ENCODE measurements around the gene ZSWIM6. TPM values are rescaled to one million over a fixed set of nuclear protein-coding genes. Genes with fewer than 3 reads are reported as not detected.

Gene ZSWIM6
- total and polyA plus RNA-seq, 2 donors: 3.7 to 9.0 TPM

GRCh38 chr5:61333954-61334867 is 2.2 kb downstream of the ZSWIM6 start:
- H3K36me3 ChIP-seq (ENCODE audit: control insufficient read depth in 2 of 2, insufficient read depth in 2 of 2, low read length in 1 of 2): no peaks in the 10 kb centered on the region
- H3K27ac ChIP-seq (ENCODE audit: low read depth in 1 of 2, low read length in 1 of 2): no peak overlapping the region
- peaks cover 16 to 17% of the 10 kb centered on the region in 2 donors for H3K4me1 ChIP-seq (ENCODE audit: control insufficient read depth in 2 of 2, insufficient read depth in 2 of 2, low read length in 2 of 2)
- H3K9me3 ChIP-seq (ENCODE audit: control insufficient read depth in 2 of 2, insufficient read depth in 1 of 2, low read length in 1 of 2): no peaks in the 10 kb centered on the region
- H3K27me3 ChIP-seq (ENCODE audit: control insufficient read depth in 2 of 2, insufficient read depth in 1 of 2, low read length in 1 of 2): peaks cover 30 to 45% of the 10 kb centered on the region in 2 donors
- peak in 1 of 9 donors; percentile 42 for DNase-seq (ENCODE audit: low read depth in 6 of 9, low spot score in 9 of 9)
- peak overlapping the region; percentile 68 to 91 for H3K4me3 ChIP-seq (ENCODE audit: low read length in 2 of 2)
- 39% methylated on average over 17 of the region's 17 CpGs for WGBS

GRCh38 chr5:61334868-61335615 is 3.0 kb downstream of the ZSWIM6 start:
- peak overlapping the region in 1 of 2 donors; percentile 9 for H3K4me3 ChIP-seq (ENCODE audit: low read length in 2 of 2)
- H3K27ac ChIP-seq (ENCODE audit: low read depth in 1 of 2, low read length in 1 of 2): no peak overlapping the region
- 92% methylated on average over 10 of the region's 10 CpGs for WGBS
- no peak for DNase-seq (ENCODE audit: low read depth in 6 of 9, low spot score in 9 of 9)
- peaks cover 24 to 37% of the 10 kb centered on the region in 2 donors for H3K27me3 ChIP-seq (ENCODE audit: control insufficient read depth in 2 of 2, insufficient read depth in 1 of 2, low read length in 1 of 2)
- H3K36me3 ChIP-seq (ENCODE audit: control insufficient read depth in 2 of 2, insufficient read depth in 2 of 2, low read length in 1 of 2): no peaks in the 10 kb centered on the region
- peaks cover 16% of the 10 kb centered on the region in 2 donors for H3K4me1 ChIP-seq (ENCODE audit: control insufficient read depth in 2 of 2, insufficient read depth in 2 of 2, low read length in 2 of 2)
- no peaks in the 10 kb centered on the region for H3K9me3 ChIP-seq (ENCODE audit: control insufficient read depth in 2 of 2, insufficient read depth in 1 of 2, low read length in 1 of 2)

DNA sequence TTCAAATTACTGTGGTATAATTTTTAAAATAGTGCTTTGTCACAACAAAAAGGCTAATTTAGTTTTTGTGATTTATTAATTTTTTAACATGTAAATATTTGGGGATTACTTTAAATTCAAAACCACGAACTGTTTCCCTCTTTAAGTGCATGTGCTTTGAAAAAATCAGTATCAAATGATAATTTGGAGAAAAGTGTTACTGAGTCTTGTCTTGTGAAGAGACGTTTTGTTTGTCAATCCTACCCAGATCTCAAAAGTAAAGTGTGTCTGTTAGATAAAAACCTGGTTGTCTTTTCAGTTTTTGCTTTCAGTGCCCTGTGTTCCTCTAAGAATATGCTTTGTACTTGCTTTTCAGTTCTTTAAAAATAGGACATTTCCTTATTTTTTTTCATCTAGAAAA is 7.7 kb downstream of the ZSWIM6 start:
- Histone ChIP-seq H3K27me3 (ENCODE audit: control insufficient read depth in 2 of 2, insufficient read depth in 1 of 2, low read length in 1 of 2) (peaks cover 4 to 6% of the 10 kb centered on the region in 2 donors), H3K27ac (ENCODE audit: low read depth in 1 of 2, low read length in 1 of 2) (no peak overlapping the region), H3K4me1 (ENCODE audit: control insufficient read depth in 2 of 2, insufficient read depth in 2 of 2, low read length in 2 of 2) (peaks cover 0 to 4% of the 10 kb centered on the region in 2 donors), H3K36me3 (ENCODE audit: control insufficient read depth in 2 of 2, insufficient read depth in 2 of 2, low read length in 1 of 2) (no peaks in the 10 kb centered on the region), H3K4me3 (ENCODE audit: low read length in 2 of 2) (no peak overlapping the region), H3K9me3 (ENCODE audit: control insufficient read depth in 2 of 2, insufficient read depth in 1 of 2, low read length in 1 of 2) (no peaks in the 10 kb centered on the region)
- no peak for DNase-seq (ENCODE audit: low read depth in 6 of 9, low spot score in 9 of 9)
- 88% methylated on average over 2 of the region's 2 CpGs for WGBS

DNA sequence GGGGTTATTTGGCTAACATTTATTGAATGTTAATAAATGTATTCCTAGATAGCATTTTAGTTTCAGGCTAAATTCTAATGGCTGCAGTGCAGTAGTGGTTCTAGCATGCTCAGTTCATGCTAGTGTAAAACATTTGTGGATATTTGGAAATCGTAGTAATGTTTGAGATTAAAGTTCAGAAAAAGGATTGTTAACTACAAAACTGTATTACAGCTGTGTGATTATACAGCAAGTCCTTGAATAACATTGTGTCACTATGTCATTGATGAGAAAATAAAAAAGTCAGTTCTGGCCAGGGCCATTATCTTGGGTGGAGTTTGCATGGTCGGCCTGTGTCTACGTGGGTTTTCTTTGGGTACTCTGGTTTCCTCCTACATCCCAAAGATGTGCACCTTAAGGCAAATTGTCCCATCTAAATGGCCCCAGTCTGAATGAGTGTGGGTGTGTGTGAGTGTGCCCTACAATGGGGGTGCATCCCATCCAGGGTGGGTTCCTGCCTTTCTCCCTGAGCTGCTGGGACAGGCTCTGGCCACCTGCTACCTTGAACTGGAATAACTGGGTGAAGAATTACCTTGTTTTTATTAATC is 8.8 kb downstream of the ZSWIM6 start:
- no peaks in the 10 kb centered on the region for H3K4me1 ChIP-seq (ENCODE audit: control insufficient read depth in 2 of 2, insufficient read depth in 2 of 2, low read length in 2 of 2)
- H3K27ac ChIP-seq (ENCODE audit: low read depth in 1 of 2, low read length in 1 of 2): no peak overlapping the region
- no peaks in the 10 kb centered on the region for H3K36me3 ChIP-seq (ENCODE audit: control insufficient read depth in 2 of 2, insufficient read depth in 2 of 2, low read length in 1 of 2)
- 98% methylated on average over 3 of the region's 3 CpGs for WGBS
- H3K9me3 ChIP-seq (ENCODE audit: control insufficient read depth in 2 of 2, insufficient read depth in 1 of 2, low read length in 1 of 2): no peaks in the 10 kb centered on the region
- no peak overlapping the region for H3K4me3 ChIP-seq (ENCODE audit: low read length in 2 of 2)
- DNase-seq (ENCODE audit: low read depth in 6 of 9, low spot score in 9 of 9): no peak
- no peaks in the 10 kb centered on the region for H3K27me3 ChIP-seq (ENCODE audit: control insufficient read depth in 2 of 2, insufficient read depth in 1 of 2, low read length in 1 of 2)

DNA sequence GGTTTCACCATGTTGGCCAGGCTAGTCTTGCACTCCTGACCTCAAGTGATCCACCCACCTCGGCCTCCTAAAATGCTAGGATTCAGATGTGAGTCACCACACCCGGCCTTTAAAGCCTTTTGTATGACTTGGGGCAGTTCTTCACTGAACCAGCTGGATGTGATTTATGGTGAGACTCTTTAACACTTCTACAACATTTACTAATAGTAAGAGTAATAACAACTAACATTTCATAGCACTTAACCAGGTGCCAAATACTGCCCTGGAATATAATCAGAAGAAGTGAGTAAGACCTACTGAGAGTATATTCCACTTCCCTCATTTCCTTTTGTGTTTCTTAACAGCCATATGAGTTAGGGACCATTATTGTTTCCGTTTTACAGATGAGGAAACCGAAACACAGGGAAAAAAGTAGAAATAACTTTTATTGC is 10.0 kb downstream of the ZSWIM6 start:
- DNase-seq (ENCODE audit: low read depth in 6 of 9, low spot score in 9 of 9): no peak
- H3K4me1 ChIP-seq (ENCODE audit: control insufficient read depth in 2 of 2, insufficient read depth in 2 of 2, low read length in 2 of 2): no peaks in the 10 kb centered on the region
- H3K27ac ChIP-seq (ENCODE audit: low read depth in 1 of 2, low read length in 1 of 2): no peak overlapping the region
- no peaks in the 10 kb centered on the region for H3K27me3 ChIP-seq (ENCODE audit: control insufficient read depth in 2 of 2, insufficient read depth in 1 of 2, low read length in 1 of 2)
- no peaks in the 10 kb centered on the region for H3K9me3 ChIP-seq (ENCODE audit: control insufficient read depth in 2 of 2, insufficient read depth in 1 of 2, low read length in 1 of 2)
- no peaks in the 10 kb centered on the region for H3K36me3 ChIP-seq (ENCODE audit: control insufficient read depth in 2 of 2, insufficient read depth in 2 of 2, low read length in 1 of 2)
- 97% methylated on average over 4 of the region's 4 CpGs for WGBS
- H3K4me3 ChIP-seq (ENCODE audit: low read length in 2 of 2): no peak overlapping the region

- Histone ChIP-seq H3K4me3 (ENCODE audit: low read length in 2 of 2) (no peak overlapping the region), H3K36me3 (ENCODE audit: control insufficient read depth in 2 of 2, insufficient read depth in 2 of 2, low read length in 1 of 2) (no peaks in the 10 kb centered on the region), H3K27me3 (ENCODE audit: control insufficient read depth in 2 of 2, insufficient read depth in 1 of 2, low read length in 1 of 2) (no peaks in the 10 kb centered on the region), H3K4me1 (ENCODE audit: control insufficient read depth in 2 of 2, insufficient read depth in 2 of 2, low read length in 2 of 2) (no peaks in the 10 kb centered on the region), H3K9me3 (ENCODE audit: control insufficient read depth in 2 of 2, insufficient read depth in 1 of 2, low read length in 1 of 2) (no peaks in the 10 kb centered on the region), H3K27ac (ENCODE audit: low read depth in 1 of 2, low read length in 1 of 2) (no peak overlapping the region)
- no peak for DNase-seq (ENCODE audit: low read depth in 6 of 9, low spot score in 9 of 9)
- 81% methylated on average over 6 of the region's 6 CpGs for WGBS
Observed at GRCh38 chr5:61344187-61344944, 12.3 kb downstream of the ZSWIM6 start.

- DNase-seq (ENCODE audit: low read depth in 6 of 9, low spot score in 9 of 9): no peak
- Histone ChIP-seq H3K4me1 (ENCODE audit: control insufficient read depth in 2 of 2, insufficient read depth in 2 of 2, low read length in 2 of 2) (no peaks in the 10 kb centered on the region), H3K9me3 (ENCODE audit: control insufficient read depth in 2 of 2, insufficient read depth in 1 of 2, low read length in 1 of 2) (no peaks in the 10 kb centered on the region), H3K36me3 (ENCODE audit: control insufficient read depth in 2 of 2, insufficient read depth in 2 of 2, low read length in 1 of 2) (no peaks in the 10 kb centered on the region), H3K27me3 (ENCODE audit: control insufficient read depth in 2 of 2, insufficient read depth in 1 of 2, low read length in 1 of 2) (no peaks in the 10 kb centered on the region), H3K27ac (ENCODE audit: low read depth in 1 of 2, low read length in 1 of 2) (no peak overlapping the region), H3K4me3 (ENCODE audit: low read length in 2 of 2) (no peak overlapping the region)
- 99% methylated on average over 2 of the region's 2 CpGs for WGBS
Observed at GRCh38 chr5:61346511-61346910, 14.5 kb downstream of the ZSWIM6 start.

DNA sequence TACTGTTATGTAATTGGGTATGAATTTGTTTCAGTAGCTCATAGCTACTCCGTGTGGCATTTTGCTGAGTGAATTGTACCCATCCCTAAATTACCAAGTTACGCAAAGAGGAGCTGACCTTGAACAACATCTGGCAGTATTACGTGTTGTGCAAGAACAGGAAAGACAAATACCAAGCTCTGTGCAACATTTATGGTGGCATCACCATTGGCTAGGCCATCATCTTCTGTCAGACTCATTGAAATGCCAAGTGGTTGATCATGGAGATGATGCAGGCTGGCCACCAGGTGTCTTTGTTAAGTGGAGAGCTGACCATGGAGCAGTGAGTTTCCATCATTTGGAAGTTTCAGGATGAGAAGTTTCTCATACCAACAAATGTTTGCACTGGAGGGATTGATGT is 15.0 kb downstream of the ZSWIM6 start:
- Histone ChIP-seq H3K4me1 (ENCODE audit: control insufficient read depth in 2 of 2, insufficient read depth in 2 of 2, low read length in 2 of 2) (no peaks in the 10 kb centered on the region), H3K36me3 (ENCODE audit: control insufficient read depth in 2 of 2, insufficient read depth in 2 of 2, low read length in 1 of 2) (no peaks in the 10 kb centered on the region), H3K9me3 (ENCODE audit: control insufficient read depth in 2 of 2, insufficient read depth in 1 of 2, low read length in 1 of 2) (no peaks in the 10 kb centered on the region), H3K4me3 (ENCODE audit: low read length in 2 of 2) (no peak overlapping the region), H3K27me3 (ENCODE audit: control insufficient read depth in 2 of 2, insufficient read depth in 1 of 2, low read length in 1 of 2) (no peaks in the 10 kb centered on the region), H3K27ac (ENCODE audit: low read depth in 1 of 2, low read length in 1 of 2) (no peak overlapping the region)
- 98% methylated on average over 3 of the region's 3 CpGs for WGBS
- no peak for DNase-seq (ENCODE audit: low read depth in 6 of 9, low spot score in 9 of 9)
